A673 (cell line): Measurements from ENCODE around the gene FSIP1. TPM values are rescaled to one million over a fixed set of nuclear protein-coding genes. Genes with fewer than 3 reads are reported as not detected.
A peak's percentile ranks its signal among the peaks of the same experiment; 100 is the strongest.

Source experiments
- BruUV-seq: library from RNA; stranded (reverse); fragments of 400-500 nt; replicated peaks from 2 replicates; lab custom pipeline; 2021; lab: Mats Ljungman, UMichigan
- CTCF ChIA-PET: fragments of 300-600 bp; sonication (Branson Sonifier 250); formaldehyde crosslinking; loops from one replicate; lab custom pipeline; 2022; ENCODE audit warnings: antibody characterized with exemption; lab: Charles Lee
- POLR2A ChIA-PET: fragments of 300-600 bp; sonication (Branson Sonifier 250); formaldehyde crosslinking; loops from one replicate; lab custom pipeline; 2022; ENCODE audit warnings: antibody characterized with exemption; ENCODE audit not compliant: low non-redundant PET; lab: Charles Lee
- DNase-seq: peaks from one replicate; pipeline ENCODE4 v3.0.0-alpha.2; 2015; ENCODE audit warnings: low spot score
- H3K27ac ChIP-seq: fragments of 200-600 bp; sonication (generic); 2 replicates; pipeline ENCODE4 v1.5.1; 2016; ENCODE audit warnings: mixed run types, low read depth, mild to moderate bottlenecking, mixed read lengths, antibody characterized with exemption, low read length; ENCODE audit not compliant: poor library complexity, severe bottlenecking
- H3K27me3 ChIP-seq: fragments of 200-600 bp; sonication (generic); replicated peaks from 2 replicates; pipeline ENCODE4 v1.6.1; 2017; ENCODE audit warnings: mixed run types, low read depth, mild to moderate bottlenecking, mixed read lengths, antibody characterized with exemption, low read length; ENCODE audit not compliant: insufficient read depth, poor library complexity
- H3K36me3 ChIP-seq: fragments of 200-600 bp; sonication (generic); 2 replicates; pipeline ENCODE4 v1.6.1; 2016; ENCODE audit warnings: mixed run types, mild to moderate bottlenecking, mixed read lengths, antibody characterized with exemption, low read length; ENCODE audit not compliant: insufficient read depth, poor library complexity, severe bottlenecking
- H3K4me1 ChIP-seq: fragments of 200-600 bp; sonication (generic); 2 replicates; pipeline ENCODE4 v1.6.1; 2017; ENCODE audit warnings: mixed run types, mild to moderate bottlenecking, mixed read lengths, antibody characterized with exemption, low read length; ENCODE audit not compliant: insufficient read depth, poor library complexity, severe bottlenecking
- H3K4me3 ChIP-seq: fragments of 200-600 bp; sonication (generic); 2 replicates; pipeline ENCODE4 v1.5.1; 2016; ENCODE audit warnings: low read depth, mixed run types, mild to moderate bottlenecking, mixed read lengths, low read length; ENCODE audit not compliant: poor library complexity, severe bottlenecking
- H3K9me3 ChIP-seq: fragments of 200-600 bp; sonication (generic); 2 replicates; pipeline ENCODE4 v1.6.1; 2016; ENCODE audit warnings: mixed run types, low read depth, mild to moderate bottlenecking, mixed read lengths, antibody characterized with exemption, low read length; ENCODE audit not compliant: poor library complexity, severe bottlenecking
- CTCF ChIP-seq: fragments of 300-800, 200-600 bp; sonication (generic); conservative IDR thresholded peaks from 2 replicates; pipeline ENCODE4 v1.5.1; 2017; ENCODE audit warnings: low read depth, mild to moderate bottlenecking, antibody characterized with exemption, low read length, moderate library complexity, mixed read lengths
- EZH2 ChIP-seq: fragments of 200-600 bp; sonication (generic); IDR thresholded peaks from 2 replicates; pipeline ENCODE4 v1.6.1; 2017; ENCODE audit warnings: borderline replicate concordance, low read depth, mild to moderate bottlenecking, mixed read lengths, antibody characterized with exemption, low read length; ENCODE audit not compliant: poor library complexity, severe bottlenecking
- intact Hi-C: fragments of 100-400 bp; cut with micrococcal nuclease; formaldehyde crosslinking; loops from one replicate; pipeline ENCODE4 v1.10.0; 2022; ENCODE audit not compliant: unreplicated experiment
- total RNA-seq: library from RNA; stranded (reverse); gene quantifications from 2 replicates; pipeline ENCODE4 v1.2.3, GENCODE V29; 2021

Gene FSIP1
- total RNA-seq, 1 experiment from 2014 or later = 0.37 TPM

- H3K36me3 ChIP-seq = no peaks in the 10 kb centered on the region
- H3K27me3 ChIP-seq = no peaks in the 10 kb centered on the region
- no peak overlapping the region for H3K4me3 ChIP-seq
- BruUV-seq = no TSS peak
- no peaks in the 10 kb centered on the region for H3K9me3 ChIP-seq
- no peak overlapping the region for H3K27ac ChIP-seq
- intact Hi-C loops = loop anchor here (1.0 to 10.0 kb wide), 3 partner anchors 71 to 589 kb away; no protein-coding TSS in a partner anchor
- peak; percentile 84 for TF ChIP-seq CTCF
- no peak for TF ChIP-seq EZH2
- H3K4me1 ChIP-seq = no peaks in the 10 kb centered on the region
- ChIA-PET CTCF (interaction anchor here (0.8 to 4.5 kb wide), 2 partner anchors 72 to 97 kb away, joined by 4 to 33 read pairs; partner anchors contain the start of gene FSIP1), POLR2A (no interaction called here)
- peak; percentile 60 for DNase-seq
These were observed 96.5 kb downstream of the FSIP1 start for GRCh38 chr15:39685999-39686613.

GRCh38 chr15:39685367-39685766, 97.3 kb downstream of the FSIP1 start:
- no TSS peak for BruUV-seq
- TF ChIP-seq CTCF = no peak
- TF ChIP-seq EZH2 = no peak
- H3K27ac ChIP-seq = no peak overlapping the region
- H3K4me1 ChIP-seq = no peaks in the 10 kb centered on the region
- H3K27me3 ChIP-seq = no peaks in the 10 kb centered on the region
- no peak for DNase-seq
- ChIA-PET POLR2A (no interaction called here), CTCF (interaction anchor here (0.8 to 4.5 kb wide), 2 partner anchors 72 to 97 kb away, joined by 4 to 33 read pairs; partner anchors contain the start of gene FSIP1)
- intact Hi-C loops = loop anchor here (10.0 kb wide), 2 partner anchors 189 to 589 kb away; no protein-coding TSS in a partner anchor
- no peaks in the 10 kb centered on the region for H3K36me3 ChIP-seq
- no peaks in the 10 kb centered on the region for H3K9me3 ChIP-seq
- no peak overlapping the region for H3K4me3 ChIP-seq

GRCh38 chr15:39684233-39684632, 98.4 kb downstream of the FSIP1 start:
- no peak overlapping the region for H3K27ac ChIP-seq
- H3K4me3 ChIP-seq = no peak overlapping the region
- H3K36me3 ChIP-seq = no peaks in the 10 kb centered on the region
- H3K27me3 ChIP-seq = no peaks in the 10 kb centered on the region
- TF ChIP-seq EZH2 (no peak), CTCF (no peak)
- ChIA-PET CTCF (interaction anchor here (4.5 kb wide), 1 partner anchor 73 kb away, joined by 33 read pairs; no protein-coding TSS in a partner anchor), POLR2A (no interaction called here)
- intact Hi-C loops = loop anchor here (10.0 kb wide), 2 partner anchors 191 to 591 kb away; no protein-coding TSS in a partner anchor
- no peaks in the 10 kb centered on the region for H3K4me1 ChIP-seq
- no peaks in the 10 kb centered on the region for H3K9me3 ChIP-seq
- DNase-seq = no peak
- BruUV-seq = no TSS peak
